Gastroesophageal sphincter (tissue), 4 donors: ENCODE results near the gene EXOC4. TPM values are rescaled to one million over a fixed set of nuclear protein-coding genes. Genes with fewer than 3 reads are reported as not detected.

ENCODE experiments used
- ATAC-seq: fragments of 150-250 bp; one replicate; pipeline ENCODE4 v1.9.1; 2016; ENCODE audit warnings: mild to moderate bottlenecking, moderate library complexity
- H3K27ac ChIP-seq, 4 donors: fragments of 200-600 bp; sonication (generic) in 3 of 4; 1 replicate in 3 of 4; 2 replicates in 1 of 4; pipeline ENCODE4 v1.5.1; 2016 to 2019
- H3K27me3 ChIP-seq: fragments of 200-600 bp; sonication (generic); one replicate; pipeline ENCODE4 v1.5.1; 2019
- H3K36me3 ChIP-seq, 2 donors: fragments of 200-600 bp; sonication (generic); one replicate each; pipeline ENCODE4 v1.5.1; 2019; ENCODE audit warnings: control low read depth in 1 of 2
- H3K4me1 ChIP-seq, 3 donors: fragments of 200-600 bp; sonication (generic); 1 replicate in 2 of 3; 2 replicates in 1 of 3; pipeline ENCODE4 v1.5.1; 2016 to 2019; ENCODE audit warnings: control low read depth in 2 of 3
- H3K4me3 ChIP-seq, 2 donors: fragments of 200-600 bp; sonication (generic); one replicate each; pipeline ENCODE4 v1.5.1; 2019; ENCODE audit warnings: mild to moderate bottlenecking in 1 of 2, moderate library complexity in 1 of 2
- H3K9me3 ChIP-seq, 3 donors: fragments of 200-600 bp; sonication (generic); one replicate each; pipeline ENCODE4 v1.5.1; 2017 to 2019; ENCODE audit warnings: control low read depth in 2 of 3
- CTCF ChIP-seq, 4 experiments: fragments of 200-600 bp in 2 of 4; fragments of 450-650 bp in 2 of 4; sonication (generic) in 1 of 4; IDR thresholded peaks; one replicate each; pipeline ENCODE4 v1.5.1; 2017 to 2019; ENCODE audit warnings: antibody characterized with exemption in 4 of 4, mild to moderate bottlenecking in 2 of 4, moderate library complexity in 2 of 4
- EP300 ChIP-seq: sonication (generic); formaldehyde crosslinking; IDR thresholded peaks from one replicate; pipeline ENCODE4 v1.6.1; 2017; ENCODE audit warnings: antibody characterized with exemption, mild to moderate bottlenecking
- POLR2A ChIP-seq, 2 donors: fragments of 450-650 bp; IDR thresholded peaks; one replicate each; pipeline ENCODE4 v1.6.1; 2017; ENCODE audit warnings: antibody characterized with exemption in 2 of 2, mild to moderate bottlenecking in 2 of 2, moderate library complexity in 1 of 2
- POLR2AphosphoS5 ChIP-seq: sonication (generic); formaldehyde crosslinking; IDR thresholded peaks from one replicate; pipeline ENCODE4 v1.6.1; 2017; ENCODE audit warnings: antibody characterized with exemption
- WGBS, 2 donors: methylation state at CpG; one replicate each; pipeline ENCODE4 v1.1.5; 2018; ENCODE audit warnings: low coverage in 1 of 2; 5-methylcytosine and 5-hydroxymethylcytosine counted together
- total RNA-seq, 4 donors: library from RNA; depleted of rRNA; stranded (reverse); fragments of >200 nt; gene quantifications; one replicate each; pipeline ENCODE4 v1.1.0, GENCODE V29; 2016

The EXOC4 gene
- total RNA-seq, 4 donors from 2014 or later, result 46.3 to 85.8 (median 51.9) TPM

GRCh38 chr7:133769668-133770067, 516.8 kb downstream of the EXOC4 start:
- H3K4me3 ChIP-seq, result no peak overlapping the region

GRCh38 chr7:133770863-133771492, 518.1 kb downstream of the EXOC4 start:
- TF ChIP-seq EP300 (no peak), POLR2A (IDR thresholded peaks at IDR 0.05) (no peak), POLR2AphosphoS5 (no peak), CTCF (IDR thresholded peaks at IDR 0.05) (no peak)
- H3K4me3 ChIP-seq, result no peak overlapping the region
- H3K36me3 ChIP-seq, result no peaks in the 10 kb centered on the region
- no peak for ATAC-seq
- H3K27ac ChIP-seq, result no peak overlapping the region
- H3K9me3 ChIP-seq, result no peaks in the 10 kb centered on the region
- H3K27me3 ChIP-seq, result no peaks in the 10 kb centered on the region
- no peaks in the 10 kb centered on the region for H3K4me1 ChIP-seq

More at GRCh38 chr7:133769668-133770067, 516.8 kb downstream of the EXOC4 start:
- TF ChIP-seq EP300, result no peak
- no peak for TF ChIP-seq CTCF (IDR thresholded peaks at IDR 0.05)
- TF ChIP-seq POLR2A (IDR thresholded peaks at IDR 0.05), result no peak
- Histone ChIP-seq H3K36me3 (no peaks in the 10 kb centered on the region), H3K9me3 (no peaks in the 10 kb centered on the region), H3K27ac (no peak overlapping the region), H3K4me1 (no peaks in the 10 kb centered on the region), H3K27me3 (no peaks in the 10 kb centered on the region)
- ATAC-seq, result no peak
- 58 to 73% methylated on average over 1 of the region's 1 CpG for WGBS, 2 donors

- Histone ChIP-seq H3K9me3 (no peaks in the 10 kb centered on the region), H3K27me3 (no peaks in the 10 kb centered on the region), H3K36me3 (no peaks in the 10 kb centered on the region), H3K4me3 (no peak overlapping the region), H3K4me1 (no peaks in the 10 kb centered on the region), H3K27ac (no peak overlapping the region)
- WGBS, 2 donors, result 56 to 80% methylated on average over 4 of the region's 4 CpGs
- no peak for TF ChIP-seq POLR2AphosphoS5
- TF ChIP-seq CTCF (IDR thresholded peaks at IDR 0.05), result no peak
- TF ChIP-seq EP300, result no peak
- no peak for TF ChIP-seq POLR2A (IDR thresholded peaks at IDR 0.05)
- ATAC-seq, result no peak
Observed at GRCh38 chr7:133771788-133772419, 519.0 kb downstream of the EXOC4 start.

- Histone ChIP-seq H3K4me3 (no peak overlapping the region), H3K4me1 (no peaks in the 10 kb centered on the region), H3K27me3 (no peaks in the 10 kb centered on the region), H3K27ac (no peak overlapping the region), H3K9me3 (no peaks in the 10 kb centered on the region), H3K36me3 (no peaks in the 10 kb centered on the region)
- ATAC-seq, result no peak
- 67 to 91% methylated on average over 3 of the region's 3 CpGs for WGBS, 2 donors
- TF ChIP-seq EP300 (no peak), POLR2A (IDR thresholded peaks at IDR 0.05) (no peak), POLR2AphosphoS5 (no peak), CTCF (IDR thresholded peaks at IDR 0.05) (no peak)
Observed at GRCh38 chr7:133773601-133774000, 520.7 kb downstream of the EXOC4 start.

GRCh38 chr7:133775201-133775600, 522.3 kb downstream of the EXOC4 start:
- TF ChIP-seq CTCF (IDR thresholded peaks at IDR 0.05) (no peak), EP300 (no peak), POLR2A (IDR thresholded peaks at IDR 0.05) (no peak), POLR2AphosphoS5 (no peak)
- no peak overlapping the region for H3K4me3 ChIP-seq
- H3K36me3 ChIP-seq, result no peaks in the 10 kb centered on the region
- ATAC-seq, result no peak
- no peaks in the 10 kb centered on the region for H3K9me3 ChIP-seq
- no peak overlapping the region for H3K27ac ChIP-seq
- no peaks in the 10 kb centered on the region for H3K4me1 ChIP-seq
- 73 to 76% methylated on average over 4 of the region's 4 CpGs for WGBS, 2 donors
- no peaks in the 10 kb centered on the region for H3K27me3 ChIP-seq
